RWPE2 (cell line): Measurements from ENCODE around the gene LBH.

Source experiments
- ATAC-seq: fragments of 200-7000 bp; cut with Tn5 transposase; 3 replicates; pipeline ENCODE4 v1.9.1; 2021; ENCODE audit warnings: low read depth
- DNase-seq: peaks from one replicate; pipeline ENCODE4 v3.0.0-alpha.2; 2020; ENCODE audit warnings: low spot score
- H3K27ac ChIP-seq: fragments of 450-650 bp; 2 replicates; pipeline ENCODE4 v1.5.1; 2017; ENCODE audit warnings: mild to moderate bottlenecking; ENCODE audit not compliant: poor library complexity, severe bottlenecking
- H3K27me3 ChIP-seq: fragments of 250-450 bp; sonication (Bioruptor Pico); 2 replicates; pipeline ENCODE4 v1.5.1; 2021; ENCODE audit warnings: mild to moderate bottlenecking, moderate library complexity; ENCODE audit not compliant: insufficient read depth, poor library complexity, severe bottlenecking
- H3K36me3 ChIP-seq: fragments of 250-450 bp; sonication (Bioruptor Pico); 2 replicates; pipeline ENCODE4 v1.5.1; 2020; ENCODE audit warnings: low read depth, mild to moderate bottlenecking, moderate library complexity
- H3K4me1 ChIP-seq: fragments of 250-450 bp; sonication (Bioruptor Pico); 2 replicates; pipeline ENCODE4 v1.5.1; 2021; ENCODE audit warnings: mild to moderate bottlenecking, moderate library complexity; ENCODE audit not compliant: insufficient read depth, poor library complexity, severe bottlenecking
- H3K4me3 ChIP-seq: fragments of 250-450 bp; sonication (Bioruptor Pico); 2 replicates; pipeline ENCODE4 v1.5.1; 2021; ENCODE audit warnings: mild to moderate bottlenecking, moderate library complexity; ENCODE audit not compliant: severe bottlenecking
- H3K9me3 ChIP-seq: fragments of 250-450 bp; sonication (Bioruptor Pico); 2 replicates; pipeline ENCODE4 v1.5.1; 2021; ENCODE audit warnings: mild to moderate bottlenecking, moderate library complexity; ENCODE audit not compliant: severe bottlenecking
- TF ChIP-seq, protein P1 (sequence below): fragments of 450-650 bp; IDR thresholded peaks from one replicate; pipeline ENCODE4 v1.5.1; 2017; ENCODE audit warnings: mild to moderate bottlenecking, moderate library complexity; ENCODE audit not compliant: poor library complexity, severe bottlenecking

Gene LBH

DNA sequence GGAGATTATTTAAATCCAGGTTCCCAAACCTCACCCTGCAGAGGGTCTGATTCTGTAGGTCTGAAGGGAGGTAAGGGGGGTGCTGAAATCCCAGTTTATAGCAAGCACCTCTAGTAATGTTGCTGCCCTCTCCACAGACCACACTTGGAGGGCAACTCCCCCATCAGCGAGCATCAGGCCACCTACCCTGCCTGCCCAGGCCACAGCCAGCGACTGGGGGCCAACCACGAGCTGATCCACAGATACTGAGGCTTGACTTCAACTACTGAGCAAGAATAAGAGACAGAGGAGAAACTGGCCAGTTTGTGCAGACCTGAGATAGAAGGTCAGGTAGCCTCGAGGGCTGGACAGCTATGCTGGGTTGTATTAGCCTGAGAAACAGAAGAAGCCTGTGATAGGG lies 36.3 kb upstream of the LBH start:
- DNase-seq: no peak
- no peak overlapping the region for H3K4me3 ChIP-seq
- H3K9me3 ChIP-seq: no peaks in the 10 kb centered on the region
- no peak for ATAC-seq
- H3K4me1 ChIP-seq: no peaks in the 10 kb centered on the region
- H3K36me3 ChIP-seq: no peaks in the 10 kb centered on the region
- no peak overlapping the region for H3K27ac ChIP-seq
- TF ChIP-seq, protein P1, sequence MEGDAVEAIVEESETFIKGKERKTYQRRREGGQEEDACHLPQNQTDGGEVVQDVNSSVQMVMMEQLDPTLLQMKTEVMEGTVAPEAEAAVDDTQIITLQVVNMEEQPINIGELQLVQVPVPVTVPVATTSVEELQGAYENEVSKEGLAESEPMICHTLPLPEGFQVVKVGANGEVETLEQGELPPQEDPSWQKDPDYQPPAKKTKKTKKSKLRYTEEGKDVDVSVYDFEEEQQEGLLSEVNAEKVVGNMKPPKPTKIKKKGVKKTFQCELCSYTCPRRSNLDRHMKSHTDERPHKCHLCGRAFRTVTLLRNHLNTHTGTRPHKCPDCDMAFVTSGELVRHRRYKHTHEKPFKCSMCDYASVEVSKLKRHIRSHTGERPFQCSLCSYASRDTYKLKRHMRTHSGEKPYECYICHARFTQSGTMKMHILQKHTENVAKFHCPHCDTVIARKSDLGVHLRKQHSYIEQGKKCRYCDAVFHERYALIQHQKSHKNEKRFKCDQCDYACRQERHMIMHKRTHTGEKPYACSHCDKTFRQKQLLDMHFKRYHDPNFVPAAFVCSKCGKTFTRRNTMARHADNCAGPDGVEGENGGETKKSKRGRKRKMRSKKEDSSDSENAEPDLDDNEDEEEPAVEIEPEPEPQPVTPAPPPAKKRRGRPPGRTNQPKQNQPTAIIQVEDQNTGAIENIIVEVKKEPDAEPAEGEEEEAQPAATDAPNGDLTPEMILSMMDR: no peak
- H3K27me3 ChIP-seq: no peaks in the 10 kb centered on the region

DNA sequence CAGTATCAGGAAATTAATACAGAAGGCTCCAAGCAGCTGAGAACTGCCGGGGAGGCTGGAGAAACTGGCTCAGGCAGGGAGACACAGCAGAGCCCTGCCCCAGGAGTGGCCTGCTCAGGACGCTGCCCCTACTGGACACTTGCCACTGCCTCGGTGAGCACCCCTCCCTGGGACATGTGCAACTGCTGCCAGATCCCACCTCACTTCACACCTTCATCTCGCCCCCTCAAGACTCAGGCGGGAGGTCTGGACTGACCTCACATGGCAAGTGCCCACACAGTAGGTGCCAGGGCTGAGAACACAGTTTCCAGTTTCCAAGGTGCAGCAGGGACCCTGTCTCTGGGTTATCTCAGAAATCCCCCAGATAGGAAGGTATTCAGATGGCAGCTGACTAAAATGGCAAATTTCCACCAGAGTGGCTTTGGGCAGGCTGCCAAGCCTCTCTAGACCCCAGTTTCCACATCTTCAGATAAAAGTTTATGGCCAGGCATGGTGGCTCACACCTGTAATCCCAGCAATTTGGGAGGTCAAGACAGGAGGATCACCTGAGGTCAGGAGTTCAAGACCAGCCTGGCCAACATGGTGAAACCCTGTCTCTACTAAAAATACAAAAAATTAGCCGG lies 33.7 kb upstream of the LBH start:
- DNase-seq: no peak
- no peaks in the 10 kb centered on the region for H3K9me3 ChIP-seq
- no peak for ATAC-seq
- H3K27me3 ChIP-seq: no peaks in the 10 kb centered on the region
- TF ChIP-seq, protein P1: no peak
- no peaks in the 10 kb centered on the region for H3K36me3 ChIP-seq
- no peak overlapping the region for H3K4me3 ChIP-seq
- no peaks in the 10 kb centered on the region for H3K4me1 ChIP-seq
- H3K27ac ChIP-seq: no peak overlapping the region

DNA sequence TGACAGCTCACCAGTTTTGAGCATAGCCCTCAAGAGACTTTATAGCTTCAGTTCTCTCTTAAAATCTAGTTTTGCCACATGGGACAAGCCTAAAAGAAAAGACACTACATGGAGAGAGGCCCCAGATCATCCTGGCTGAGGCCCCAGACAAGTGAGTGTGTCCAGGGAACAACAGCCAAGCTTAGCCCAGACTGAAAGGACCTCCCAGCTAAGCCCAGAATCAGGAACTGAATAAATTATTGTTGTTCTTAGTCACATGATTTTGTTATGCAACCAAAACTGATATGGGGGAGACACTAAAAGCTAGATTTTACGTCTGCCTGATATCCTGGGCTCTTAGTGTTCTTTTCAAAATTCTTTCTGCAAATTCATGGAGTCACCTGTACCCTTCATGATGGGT lies 29.3 kb upstream of the LBH start:
- Histone ChIP-seq H3K9me3 (no peaks in the 10 kb centered on the region), H3K27ac (no peak overlapping the region), H3K4me1 (no peaks in the 10 kb centered on the region), H3K27me3 (no peaks in the 10 kb centered on the region), H3K4me3 (no peak overlapping the region), H3K36me3 (no peaks in the 10 kb centered on the region)
- DNase-seq (no peak), ATAC-seq (no peak)
- TF ChIP-seq, protein P1: no peak

DNA sequence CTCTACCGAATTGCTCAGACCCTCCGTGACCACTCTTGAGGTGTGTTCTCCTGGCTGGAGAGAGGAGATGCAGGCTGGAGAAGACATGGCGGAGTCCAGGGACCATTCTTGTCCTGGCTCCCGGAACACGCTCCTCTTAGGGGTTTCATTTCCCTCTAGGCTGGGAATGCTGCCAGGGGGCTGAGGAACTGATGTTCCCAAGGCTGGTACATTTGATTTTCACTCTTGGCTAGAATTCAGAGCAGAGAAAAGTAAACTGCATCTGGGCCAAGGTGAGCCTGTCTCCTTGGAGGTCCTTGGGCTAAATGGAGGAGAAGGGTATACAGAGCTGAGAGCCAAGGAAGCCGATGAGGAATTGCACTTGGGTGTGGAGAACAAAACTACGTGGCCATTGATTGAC lies 28.2 kb upstream of the LBH start:
- Histone ChIP-seq H3K4me1 (no peaks in the 10 kb centered on the region), H3K4me3 (no peak overlapping the region), H3K9me3 (no peaks in the 10 kb centered on the region), H3K27me3 (no peaks in the 10 kb centered on the region), H3K36me3 (no peaks in the 10 kb centered on the region), H3K27ac (no peak overlapping the region)
- DNase-seq: no peak
- no peak for ATAC-seq
- TF ChIP-seq, protein P1: no peak

DNA sequence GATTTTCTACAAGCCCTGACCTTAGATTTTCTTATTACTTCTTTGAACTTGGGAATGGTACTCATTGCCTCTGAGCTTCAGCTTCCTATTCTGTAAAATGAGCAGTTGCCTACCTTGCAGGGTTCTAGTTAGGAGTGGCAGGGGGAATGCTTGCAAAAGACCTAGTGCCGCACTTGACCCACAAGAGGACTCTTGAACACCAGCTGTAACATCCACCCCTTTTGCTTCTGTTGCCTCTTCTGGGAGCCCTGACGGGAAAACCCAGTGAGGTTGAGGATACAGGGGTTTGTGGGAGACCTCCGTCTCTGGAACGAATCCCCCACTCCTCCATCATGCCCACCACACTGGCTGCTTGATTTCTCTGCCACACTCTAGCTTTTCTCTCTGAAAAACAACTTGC lies 27.1 kb upstream of the LBH start:
- Histone ChIP-seq H3K4me1 (no peaks in the 10 kb centered on the region), H3K27me3 (no peaks in the 10 kb centered on the region), H3K9me3 (peaks cover 2% of the 10 kb centered on the region), H3K36me3 (no peaks in the 10 kb centered on the region), H3K4me3 (no peak overlapping the region), H3K27ac (no peak overlapping the region)
- DNase-seq: no peak
- ATAC-seq: no peak
- TF ChIP-seq, protein P1: no peak
